GM21360 (cell line): Measurements from ENCODE around the gene CLTCL1.
"Not testable (repeated sequence)": the region's sequence is repeated elsewhere in the genome, so short reads cannot be mapped to it uniquely, and the experiment has no call there.

Experiments
- ATAC-seq: cut with Tn5 transposase; IDR thresholded peaks from one replicate; pipeline ENCODE4 v1.9.1; 2021; ENCODE audit warnings: mild to moderate bottlenecking, moderate library complexity; ENCODE audit not compliant: unreplicated experiment

Gene CLTCL1

GRCh38 chr22:19156109-19156508, 135.4 kb downstream of the CLTCL1 start:
- not testable (repeated sequence) for ATAC-seq

- no peak for ATAC-seq
Observed at GRCh38 chr22:19152942-19153883, 138.3 kb downstream of the CLTCL1 start.

- ATAC-seq = no peak
Observed at GRCh38 chr22:19151329-19152191, 140.0 kb downstream of the CLTCL1 start.

GRCh38 chr22:19150482-19151328, 140.8 kb downstream of the CLTCL1 start:
- ATAC-seq = no peak

- no peak for ATAC-seq
Observed at GRCh38 chr22:19149991-19150390, 141.5 kb downstream of the CLTCL1 start, which contains the start of gene GSC2. TSS of gene GSC2 (minus strand) at chr22:19150292. CDS start at chr22:19150283, 9 bp downstream.

- ATAC-seq = no peak
Observed at GRCh38 chr22:19149047-19149883, 142.3 kb downstream of the CLTCL1 start.

- ATAC-seq = no peak
Observed at GRCh38 chr22:19148417-19149046, 143.0 kb downstream of the CLTCL1 start.

- no peak for ATAC-seq
Observed at GRCh38 chr22:19147195-19147780, 144.2 kb downstream of the CLTCL1 start.

GRCh38 chr22:19146215-19146968, 145.1 kb downstream of the CLTCL1 start:
- ATAC-seq = no peak

GRCh38 chr22:19143967-19144400, 147.5 kb downstream of the CLTCL1 start:
- ATAC-seq = no peak

- ATAC-seq = no peak
Observed at GRCh38 chr22:19143212-19143611, 148.3 kb downstream of the CLTCL1 start.

GRCh38 chr22:19142394-19142793, 149.1 kb downstream of the CLTCL1 start:
- no peak for ATAC-seq

- ATAC-seq = no peak
Observed at GRCh38 chr22:19139974-19140373, 151.5 kb downstream of the CLTCL1 start.

GRCh38 chr22:19139001-19139356, 152.5 kb downstream of the CLTCL1 start:
- no peak for ATAC-seq

- no peak for ATAC-seq
Observed at GRCh38 chr22:19138217-19139000, 153.1 kb downstream of the CLTCL1 start.

GRCh38 chr22:19137384-19138216, 153.9 kb downstream of the CLTCL1 start:
- ATAC-seq = no peak

GRCh38 chr22:19136915-19137314, 154.6 kb downstream of the CLTCL1 start:
- ATAC-seq = no peak
